IMR-90 (cell line): ENCODE data around the gene CD33. TPM values are rescaled to one million over a fixed set of nuclear protein-coding genes. Genes with fewer than 3 reads are reported as not detected.

Source experiments
- ATAC-seq: fragments of 200-7000 bp; cut with Tn5 transposase; 2 replicates; pipeline ENCODE4 v1.9.1; 2020; ENCODE audit warnings: low read depth, mild to moderate bottlenecking, moderate library complexity
- BruUV-seq: library from RNA; stranded (reverse); fragments of 400-500 nt; replicated peaks from 2 replicates; lab custom pipeline; 2021; lab: Mats Ljungman, UMichigan
- CTCF ChIA-PET: fragments of 300-600 bp; formaldehyde crosslinking; extraction: SDS; loops from one replicate; lab custom pipeline; 2021; ENCODE audit warnings: antibody characterized with exemption; lab: Yijun Ruan, JAX
- POLR2A ChIA-PET: fragments of 300-600 bp; sonication (Branson Sonifier 250); formaldehyde crosslinking; loops from one replicate; lab custom pipeline; 2022; ENCODE audit warnings: antibody characterized with exemption; ENCODE audit not compliant: unreplicated experiment; lab: Charles Lee
- DNase-seq: peaks from one replicate; pipeline ENCODE4 v3.0.0; 2013
- H2AFZ ChIP-seq: replicated peaks from 2 replicates; pipeline ENCODE3; 2013; ENCODE audit warnings: low read length, mild to moderate bottlenecking; ENCODE audit not compliant: poor library complexity
- H2AK5ac ChIP-seq: 2 replicates; pipeline ENCODE4 v1.6.1; 2013; ENCODE audit warnings: low read depth, low read length, inconsistent platforms
- H2AK9ac ChIP-seq: replicated peaks from 2 replicates; pipeline ENCODE3; 2013; ENCODE audit warnings: mild to moderate bottlenecking, low read depth, low read length, moderate library complexity; ENCODE audit not compliant: poor library complexity
- H2BK120ac ChIP-seq: 2 replicates; pipeline ENCODE4 v1.6.1; 2013; ENCODE audit warnings: low read depth, low read length, inconsistent platforms
- H2BK15ac ChIP-seq: 3 replicates; pipeline ENCODE4 v1.6.1; 2013; ENCODE audit warnings: low read depth, low read length, inconsistent platforms
- H2BK20ac ChIP-seq: 2 replicates; pipeline ENCODE4 v1.6.1; 2013; ENCODE audit warnings: low read depth, mild to moderate bottlenecking, inconsistent platforms, low read length, moderate library complexity
- H2BK5ac ChIP-seq: 2 replicates; pipeline ENCODE4 v1.6.1; 2013; ENCODE audit warnings: mild to moderate bottlenecking, low read depth, low read length, inconsistent platforms; ENCODE audit not compliant: poor library complexity, severe bottlenecking
- H3K14ac ChIP-seq: replicated peaks from 2 replicates; pipeline ENCODE4 v1.6.1; 2013; ENCODE audit warnings: low read depth, low read length, inconsistent platforms
- H3K18ac ChIP-seq: 2 replicates; pipeline ENCODE4 v1.6.1; 2013; ENCODE audit warnings: low read depth, low read length, control low read depth
- H3K23ac ChIP-seq: 2 replicates; pipeline ENCODE4 v1.6.1; 2013; ENCODE audit warnings: low read depth, low read length, inconsistent platforms
- H3K27ac ChIP-seq: 2 replicates; pipeline ENCODE4 v1.5.1; 2013; ENCODE audit warnings: mild to moderate bottlenecking, control low read depth, low read length; ENCODE audit not compliant: insufficient read depth
- H3K27me3 ChIP-seq: 2 replicates; pipeline ENCODE4 v1.6.1; 2013; ENCODE audit warnings: low read length; ENCODE audit not compliant: control insufficient read depth, insufficient read depth
- H3K36me3 ChIP-seq: 2 replicates; pipeline ENCODE4 v1.6.1; 2013; ENCODE audit warnings: low read length, mixed read lengths; ENCODE audit not compliant: control insufficient read depth, insufficient read depth
- H3K4ac ChIP-seq: 2 replicates; pipeline ENCODE4 v1.6.1; 2013; ENCODE audit warnings: low read depth, low read length, inconsistent platforms
- H3K4me1 ChIP-seq: 2 replicates; pipeline ENCODE4 v1.6.1; 2013; ENCODE audit warnings: low read length, mixed read lengths; ENCODE audit not compliant: control insufficient read depth, insufficient read depth
- H3K4me2 ChIP-seq: 2 replicates; pipeline ENCODE4 v1.6.1; 2013; ENCODE audit warnings: low read depth, mild to moderate bottlenecking, control low read depth, low read length, moderate library complexity
- H3K4me3 ChIP-seq: 2 replicates; pipeline ENCODE4 v1.5.1; 2013; ENCODE audit warnings: low read depth, mild to moderate bottlenecking, control low read depth, low read length, moderate library complexity; ENCODE audit not compliant: insufficient read depth
- H3K56ac ChIP-seq: 2 replicates; pipeline ENCODE4 v1.6.1; 2013; ENCODE audit warnings: low read length, inconsistent platforms; ENCODE audit not compliant: insufficient read depth; ENCODE audit errors: extremely low read depth
- H3K79me1 ChIP-seq, 2 experiments: 2 replicates each; pipeline ENCODE4 v1.6.1; 2013; ENCODE audit warnings: low read length in 2 of 2, inconsistent platforms in 1 of 2, low read depth in 1 of 2
- H3K9ac ChIP-seq: 2 replicates; pipeline ENCODE4 v1.6.1; 2013; ENCODE audit warnings: low read depth, low read length, control low read depth
- H3K9me1 ChIP-seq: 2 replicates; pipeline ENCODE4 v1.6.1; 2013; ENCODE audit warnings: low read length, inconsistent platforms; ENCODE audit not compliant: insufficient read depth
- H3K9me3 ChIP-seq: 2 replicates; pipeline ENCODE4 v1.6.1; 2013; ENCODE audit warnings: low read length; ENCODE audit not compliant: control insufficient read depth, insufficient read depth
- H4K20me1 ChIP-seq: 2 replicates; pipeline ENCODE4 v1.6.1; 2013; ENCODE audit warnings: low read length, inconsistent platforms; ENCODE audit not compliant: insufficient read depth
- H4K5ac ChIP-seq: 2 replicates; pipeline ENCODE4 v1.6.1; 2013; ENCODE audit warnings: mild to moderate bottlenecking, low read depth, low read length, control low read depth
- H4K8ac ChIP-seq, 2 experiments: 2 replicates each; pipeline ENCODE4 v1.6.1; 2013; ENCODE audit warnings: low read depth in 2 of 2, low read length in 2 of 2, control low read depth in 1 of 2, inconsistent platforms in 1 of 2
- H4K91ac ChIP-seq: 2 replicates; pipeline ENCODE4 v1.6.1; 2013; ENCODE audit warnings: low read depth, low read length, inconsistent platforms; ENCODE audit not compliant: insufficient read depth
- BHLHE40 ChIP-seq: fragments of 150-350 bp; IDR thresholded peaks from 2 replicates; pipeline ENCODE4 v1.6.1; 2016; ENCODE audit warnings: mild to moderate bottlenecking, low read depth, low read length
- CEBPB ChIP-seq: IDR thresholded peaks from 2 replicates; pipeline ENCODE4 v1.6.1; 2012; ENCODE audit warnings: low read depth, low read length, improper control_type of control experiment
- CHD1 ChIP-seq: IDR thresholded peaks from 2 replicates; pipeline ENCODE4 v1.6.1; 2012; ENCODE audit warnings: low read depth, low read length, improper control_type of control experiment
- CTCF ChIP-seq: conservative IDR thresholded peaks from 2 replicates; pipeline ENCODE4 v1.5.1; 2012; ENCODE audit warnings: mild to moderate bottlenecking, low read depth, low read length, improper control_type of control experiment
- ELK1 ChIP-seq: fragments of 150-350 bp; IDR thresholded peaks from 2 replicates; pipeline ENCODE4 v1.6.1; 2016; ENCODE audit warnings: low read depth, mild to moderate bottlenecking, low read length, moderate library complexity, borderline replicate concordance
- FOS ChIP-seq: fragments of 150-350 bp; IDR thresholded peaks from 2 replicates; pipeline ENCODE4 v1.6.1; 2016; ENCODE audit warnings: low read depth, low read length
- MAFK ChIP-seq: IDR thresholded peaks from 2 replicates; pipeline ENCODE4 v1.6.1; 2012; ENCODE audit warnings: low read depth, low read length, improper control_type of control experiment
- MAZ ChIP-seq: IDR thresholded peaks from 2 replicates; pipeline ENCODE4 v1.6.1; 2012; ENCODE audit warnings: low read depth, mild to moderate bottlenecking, low read length, improper control_type of control experiment, moderate library complexity, borderline replicate concordance
- MXI1 ChIP-seq: IDR thresholded peaks from 2 replicates; pipeline ENCODE4 v1.6.1; 2012; ENCODE audit warnings: low read depth, mild to moderate bottlenecking, low read length, moderate library complexity, borderline replicate concordance
- NFE2L2 ChIP-seq: fragments of 150-350 bp; IDR thresholded peaks from 2 replicates; pipeline ENCODE4 v1.6.1; 2016; ENCODE audit warnings: low read depth, mild to moderate bottlenecking, low read length
- POLR2A ChIP-seq: IDR thresholded peaks from 2 replicates; pipeline ENCODE4 v1.6.1; 2012; ENCODE audit warnings: mild to moderate bottlenecking, low read depth, low read length
- RAD21 ChIP-seq: IDR thresholded peaks from 2 replicates; pipeline ENCODE4 v1.6.1; 2012; ENCODE audit warnings: low read length, improper control_type of control experiment
- RCOR1 ChIP-seq: IDR thresholded peaks from 2 replicates; pipeline ENCODE4 v1.6.1; 2012; ENCODE audit warnings: mild to moderate bottlenecking, low read length, improper control_type of control experiment; ENCODE audit not compliant: insufficient replicate concordance
- RFX5 ChIP-seq: IDR thresholded peaks from 2 replicates; pipeline ENCODE4 v1.8.0; 2012; ENCODE audit warnings: low read depth, mild to moderate bottlenecking, low read length, moderate library complexity
- SMC3 ChIP-seq: fragments of 150-350 bp; IDR thresholded peaks from 2 replicates; pipeline ENCODE4 v1.6.1; 2016; ENCODE audit warnings: low read depth, mild to moderate bottlenecking, antibody characterized with exemption, low read length, moderate library complexity
- USF2 ChIP-seq: fragments of 150-350 bp; IDR thresholded peaks from 2 replicates; pipeline ENCODE4 v1.6.1; 2017; ENCODE audit warnings: mild to moderate bottlenecking, antibody characterized with exemption, low read length, low read depth
- WGBS, 2 experiments: methylation state at CpG; one replicate each; pipeline versions ENCODE4 v1.1.5 to v1.1.7; 2013; ENCODE audit warnings: missing lambda C conversion rate in 2 of 2; ENCODE audit not compliant: insufficient read length in 1 of 2; ENCODE audit errors: extremely low coverage in 2 of 2; 5-methylcytosine and 5-hydroxymethylcytosine counted together
- dilution Hi-C: fragments of 300-500 bp; cut with HindIII; formaldehyde crosslinking; loops from one replicate; pipeline ENCODE4 v1.14.3; 2018; ENCODE audit warnings: low sequenced_read_pairs; ENCODE audit not compliant: unreplicated experiment
- in situ Hi-C: fragments of 300-500 bp; cut with MboI; formaldehyde crosslinking; loops from 3 replicates; pipeline ENCODE4 v1.14.3; 2019; ENCODE audit warnings: low sequenced_read_pairs, inconsistent platforms, mixed read lengths
- intact Hi-C: fragments of 100-400 bp; cut with micrococcal nuclease; formaldehyde crosslinking; loops from 2 replicates; pipeline ENCODE4 v1.10.0; 2022
- polyA plus RNA-seq, 3 experiments: library from polyadenylated mRNA; depleted of rRNA; stranded (reverse); fragments of >200 nt; gene quantifications; 2 replicates each; pipeline ENCODE4 v1.2.3, GENCODE V29; 2012; ENCODE audit warnings: low replicate concordance in 1 of 3
- total RNA-seq: library from RNA; depleted of rRNA; stranded (reverse); fragments of >200 nt; gene quantifications from 2 replicates; pipeline ENCODE4 v1.2.3, GENCODE V29; 2012

Gene CD33
- total and polyA plus RNA-seq, 2 of the 4 experiments (the other 2 are of a cell fraction) = not detected

GRCh38 chr19:51201712-51202111, 23.2 kb upstream of the CD33 start:
- Histone ChIP-seq H3K27ac (no peak overlapping the region), H3K9me1 (no peaks in the 10 kb centered on the region), H3K4me1 (no peaks in the 10 kb centered on the region), H4K91ac (no peak overlapping the region), H3K9ac (no peak overlapping the region), H2BK120ac (no peak overlapping the region), H3K36me3 (no peaks in the 10 kb centered on the region), H3K18ac (no peak overlapping the region), H2BK15ac (no peak overlapping the region), H4K5ac (no peak overlapping the region), H3K23ac (no peak overlapping the region), H3K27me3 (no peaks in the 10 kb centered on the region), H3K14ac (no peak overlapping the region), H2AK5ac (no peak overlapping the region), H2BK5ac (no peak overlapping the region), H4K20me1 (no peaks in the 10 kb centered on the region; the same call in 1 of the 2 replicates), H2AK9ac (no peak overlapping the region), H3K4me2 (no peak overlapping the region), H2BK20ac (no peak overlapping the region), H3K4ac (no peak overlapping the region), H3K79me1 (no peaks in the 10 kb centered on the region), H4K8ac (no peak overlapping the region), H2AFZ (no peak overlapping the region), H3K9me3 (peaks cover 11% of the 10 kb centered on the region), H3K4me3 (no peak overlapping the region), H3K56ac (no peak overlapping the region)
- dilution Hi-C loops (no loop called here), intact Hi-C loops (no loop called here), in situ Hi-C loops (no loop called here)
- no peak for TF ChIP-seq POLR2A
- no peak for TF ChIP-seq CHD1
- TF ChIP-seq RAD21 = no peak
- no peak for TF ChIP-seq CEBPB
- TF ChIP-seq MXI1 = no peak
- TF ChIP-seq BHLHE40 = no peak
- TF ChIP-seq ELK1 = no peak
- no peak for TF ChIP-seq RCOR1
- no peak for TF ChIP-seq FOS
- no peak for TF ChIP-seq MAZ
- TF ChIP-seq CTCF = no peak
- no peak for TF ChIP-seq SMC3
- no peak for TF ChIP-seq USF2
- no peak for TF ChIP-seq MAFK
- TF ChIP-seq NFE2L2 = no peak
- TF ChIP-seq RFX5 = no peak
- ChIA-PET POLR2A (no interaction called here), CTCF (interaction anchor here (0.5 kb wide), 1 partner anchor 57 kb away, joined by 3 read pairs; no protein-coding TSS in a partner anchor)
- WGBS, 2 experiments = no CpG with 5 or more reads among the region's 5 CpGs
- no TSS peak for BruUV-seq
- no peak for DNase-seq
- no peak for ATAC-seq
